IMR-90 (cell line): Measurements from ENCODE around the gene TCP11X1. TPM values are rescaled to one million over a fixed set of nuclear protein-coding genes. Genes with fewer than 3 reads are reported as not detected.
"Not testable (repeated sequence)": the region's sequence is repeated elsewhere in the genome, so short reads cannot be mapped to it uniquely, and the experiment has no call there.

Source experiments
- ATAC-seq: fragments of 200-7000 bp; cut with Tn5 transposase; 2 replicates; pipeline ENCODE4 v1.9.1; 2020; ENCODE audit warnings: low read depth, mild to moderate bottlenecking, moderate library complexity
- BruUV-seq: library from RNA; stranded (reverse); fragments of 400-500 nt; replicated peaks from 2 replicates; lab custom pipeline; 2021; lab: Mats Ljungman, UMichigan
- CTCF ChIA-PET: fragments of 300-600 bp; formaldehyde crosslinking; extraction: SDS; loops from one replicate; lab custom pipeline; 2021; ENCODE audit warnings: antibody characterized with exemption; lab: Yijun Ruan, JAX
- POLR2A ChIA-PET: fragments of 300-600 bp; sonication (Branson Sonifier 250); formaldehyde crosslinking; loops from one replicate; lab custom pipeline; 2022; ENCODE audit warnings: antibody characterized with exemption; ENCODE audit not compliant: unreplicated experiment; lab: Charles Lee
- DNase-seq: peaks from one replicate; pipeline ENCODE4 v3.0.0; 2013
- H2AFZ ChIP-seq: replicated peaks from 2 replicates; pipeline ENCODE3; 2013; ENCODE audit warnings: low read length, mild to moderate bottlenecking; ENCODE audit not compliant: poor library complexity
- H2AK5ac ChIP-seq: 2 replicates; pipeline ENCODE4 v1.6.1; 2013; ENCODE audit warnings: low read depth, low read length, inconsistent platforms
- H2AK9ac ChIP-seq: replicated peaks from 2 replicates; pipeline ENCODE3; 2013; ENCODE audit warnings: mild to moderate bottlenecking, low read depth, low read length, moderate library complexity; ENCODE audit not compliant: poor library complexity
- H2BK120ac ChIP-seq: 2 replicates; pipeline ENCODE4 v1.6.1; 2013; ENCODE audit warnings: low read depth, low read length, inconsistent platforms
- H2BK15ac ChIP-seq: 3 replicates; pipeline ENCODE4 v1.6.1; 2013; ENCODE audit warnings: low read depth, low read length, inconsistent platforms
- H2BK20ac ChIP-seq: 2 replicates; pipeline ENCODE4 v1.6.1; 2013; ENCODE audit warnings: low read depth, mild to moderate bottlenecking, inconsistent platforms, low read length, moderate library complexity
- H2BK5ac ChIP-seq: 2 replicates; pipeline ENCODE4 v1.6.1; 2013; ENCODE audit warnings: mild to moderate bottlenecking, low read depth, low read length, inconsistent platforms; ENCODE audit not compliant: poor library complexity, severe bottlenecking
- H3K14ac ChIP-seq: replicated peaks from 2 replicates; pipeline ENCODE4 v1.6.1; 2013; ENCODE audit warnings: low read depth, low read length, inconsistent platforms
- H3K18ac ChIP-seq: 2 replicates; pipeline ENCODE4 v1.6.1; 2013; ENCODE audit warnings: low read depth, low read length, control low read depth
- H3K23ac ChIP-seq: 2 replicates; pipeline ENCODE4 v1.6.1; 2013; ENCODE audit warnings: low read depth, low read length, inconsistent platforms
- H3K27ac ChIP-seq: 2 replicates; pipeline ENCODE4 v1.5.1; 2013; ENCODE audit warnings: mild to moderate bottlenecking, control low read depth, low read length; ENCODE audit not compliant: insufficient read depth
- H3K27me3 ChIP-seq: 2 replicates; pipeline ENCODE4 v1.6.1; 2013; ENCODE audit warnings: low read length; ENCODE audit not compliant: control insufficient read depth, insufficient read depth
- H3K36me3 ChIP-seq: 2 replicates; pipeline ENCODE4 v1.6.1; 2013; ENCODE audit warnings: low read length, mixed read lengths; ENCODE audit not compliant: control insufficient read depth, insufficient read depth
- H3K4ac ChIP-seq: 2 replicates; pipeline ENCODE4 v1.6.1; 2013; ENCODE audit warnings: low read depth, low read length, inconsistent platforms
- H3K4me1 ChIP-seq: 2 replicates; pipeline ENCODE4 v1.6.1; 2013; ENCODE audit warnings: low read length, mixed read lengths; ENCODE audit not compliant: control insufficient read depth, insufficient read depth
- H3K4me2 ChIP-seq: 2 replicates; pipeline ENCODE4 v1.6.1; 2013; ENCODE audit warnings: low read depth, mild to moderate bottlenecking, control low read depth, low read length, moderate library complexity
- H3K4me3 ChIP-seq: 2 replicates; pipeline ENCODE4 v1.5.1; 2013; ENCODE audit warnings: low read depth, mild to moderate bottlenecking, control low read depth, low read length, moderate library complexity; ENCODE audit not compliant: insufficient read depth
- H3K56ac ChIP-seq: 2 replicates; pipeline ENCODE4 v1.6.1; 2013; ENCODE audit warnings: low read length, inconsistent platforms; ENCODE audit not compliant: insufficient read depth; ENCODE audit errors: extremely low read depth
- H3K79me1 ChIP-seq, 2 experiments: 2 replicates each; pipeline ENCODE4 v1.6.1; 2013; ENCODE audit warnings: low read length in 2 of 2, inconsistent platforms in 1 of 2, low read depth in 1 of 2
- H3K9ac ChIP-seq: 2 replicates; pipeline ENCODE4 v1.6.1; 2013; ENCODE audit warnings: low read depth, low read length, control low read depth
- H3K9me1 ChIP-seq: 2 replicates; pipeline ENCODE4 v1.6.1; 2013; ENCODE audit warnings: low read length, inconsistent platforms; ENCODE audit not compliant: insufficient read depth
- H3K9me3 ChIP-seq: 2 replicates; pipeline ENCODE4 v1.6.1; 2013; ENCODE audit warnings: low read length; ENCODE audit not compliant: control insufficient read depth, insufficient read depth
- H4K20me1 ChIP-seq: 2 replicates; pipeline ENCODE4 v1.6.1; 2013; ENCODE audit warnings: low read length, inconsistent platforms; ENCODE audit not compliant: insufficient read depth
- H4K5ac ChIP-seq: 2 replicates; pipeline ENCODE4 v1.6.1; 2013; ENCODE audit warnings: mild to moderate bottlenecking, low read depth, low read length, control low read depth
- H4K8ac ChIP-seq, 2 experiments: 2 replicates each; pipeline ENCODE4 v1.6.1; 2013; ENCODE audit warnings: low read depth in 2 of 2, low read length in 2 of 2, control low read depth in 1 of 2, inconsistent platforms in 1 of 2
- H4K91ac ChIP-seq: 2 replicates; pipeline ENCODE4 v1.6.1; 2013; ENCODE audit warnings: low read depth, low read length, inconsistent platforms; ENCODE audit not compliant: insufficient read depth
- WGBS, 2 experiments: methylation state at CpG; one replicate each; pipeline versions ENCODE4 v1.1.5 to v1.1.7; 2013; ENCODE audit warnings: missing lambda C conversion rate in 2 of 2; ENCODE audit not compliant: insufficient read length in 1 of 2; ENCODE audit errors: extremely low coverage in 2 of 2; 5-methylcytosine and 5-hydroxymethylcytosine counted together
- dilution Hi-C: fragments of 300-500 bp; cut with HindIII; formaldehyde crosslinking; loops from one replicate; pipeline ENCODE4 v1.14.3; 2018; ENCODE audit warnings: low sequenced_read_pairs; ENCODE audit not compliant: unreplicated experiment
- in situ Hi-C: fragments of 300-500 bp; cut with MboI; formaldehyde crosslinking; loops from 3 replicates; pipeline ENCODE4 v1.14.3; 2019; ENCODE audit warnings: low sequenced_read_pairs, inconsistent platforms, mixed read lengths
- intact Hi-C: fragments of 100-400 bp; cut with micrococcal nuclease; formaldehyde crosslinking; loops from 2 replicates; pipeline ENCODE4 v1.10.0; 2022
- polyA plus RNA-seq, 3 experiments: library from polyadenylated mRNA; depleted of rRNA; stranded (reverse); fragments of >200 nt; gene quantifications; 2 replicates each; pipeline ENCODE4 v1.2.3, GENCODE V29; 2012; ENCODE audit warnings: low replicate concordance in 1 of 3
- total RNA-seq: library from RNA; depleted of rRNA; stranded (reverse); fragments of >200 nt; gene quantifications from 2 replicates; pipeline ENCODE4 v1.2.3, GENCODE V29; 2012

The TCP11X1 gene
- total and polyA plus RNA-seq, 2 of the 4 experiments (the other 2 are of a cell fraction): not detected

DNA sequence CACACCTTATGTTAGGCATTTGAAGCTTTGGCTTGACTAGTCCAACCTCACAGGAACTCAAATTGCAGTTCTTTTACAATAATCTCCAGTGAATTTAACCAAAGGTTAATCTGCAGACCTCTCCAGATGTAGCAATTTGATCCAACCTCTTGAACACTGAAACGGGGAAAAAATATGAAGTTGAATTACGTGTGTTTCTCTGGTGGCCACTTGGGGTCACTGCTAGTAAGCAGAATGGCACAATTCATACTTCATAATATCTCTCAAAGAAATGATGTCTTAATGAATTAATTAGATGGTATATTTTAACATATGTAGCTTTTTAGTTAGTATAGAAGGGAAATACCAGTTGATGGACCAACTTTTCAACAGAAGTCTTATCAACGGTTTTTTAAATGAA, 1.4 kb downstream of the TCP11X1 start:
- H2BK20ac ChIP-seq, dilution Hi-C loops, H4K91ac ChIP-seq, H3K27ac ChIP-seq, H3K27me3 ChIP-seq, H2AFZ ChIP-seq, H3K14ac ChIP-seq, H3K9ac ChIP-seq, H3K4me2 ChIP-seq, CTCF ChIA-PET, H2BK5ac ChIP-seq, H2AK9ac ChIP-seq, H2BK15ac ChIP-seq, BruUV-seq, H3K4ac ChIP-seq, H3K4me3 ChIP-seq, H3K56ac ChIP-seq, H3K9me3 ChIP-seq, POLR2A ChIA-PET, in situ Hi-C loops, H2BK120ac ChIP-seq, H2AK5ac ChIP-seq, H3K18ac ChIP-seq, H4K20me1 ChIP-seq, intact Hi-C loops, DNase-seq, H3K23ac ChIP-seq, H3K36me3 ChIP-seq, H4K5ac ChIP-seq, H3K4me1 ChIP-seq, H3K9me1 ChIP-seq, H3K79me1 ChIP-seq, H4K8ac ChIP-seq: not testable (repeated sequence)
- ATAC-seq: peak; percentile 44; the same call in 1 of the 2 replicates
- WGBS, 2 experiments: no CpG with 5 or more reads among the region's 3 CpGs

DNA sequence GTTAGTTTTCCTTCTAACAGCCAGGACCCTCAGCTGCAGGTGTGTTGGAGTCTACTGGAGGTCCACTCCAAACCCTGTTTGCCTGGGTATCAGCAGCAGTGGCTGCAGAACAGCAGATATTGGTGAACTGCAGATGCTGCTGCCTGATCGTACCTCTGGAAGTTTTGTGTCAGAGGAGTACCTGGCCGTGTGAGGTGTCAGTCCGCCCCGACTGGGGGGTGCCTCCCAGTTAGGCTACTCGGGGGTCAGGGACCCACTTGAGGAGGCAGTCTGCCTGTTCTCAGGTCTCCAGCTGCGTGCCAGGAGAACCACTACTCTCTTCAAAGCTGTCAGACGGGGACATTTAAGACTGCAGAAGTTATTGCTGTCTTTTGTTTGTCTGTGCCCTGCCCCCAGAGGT, 20.6 kb downstream of the TCP11X1 start:
- in situ Hi-C loops: not testable (repeated sequence)

More for the DNA sequence above, 20.6 kb downstream of the TCP11X1 start:
- H3K4me2 ChIP-seq, H3K9me1 ChIP-seq, H3K18ac ChIP-seq, H2BK20ac ChIP-seq, H4K20me1 ChIP-seq, DNase-seq, H3K27ac ChIP-seq, H2BK120ac ChIP-seq, H4K91ac ChIP-seq, H3K23ac ChIP-seq, H3K14ac ChIP-seq, ATAC-seq, H4K5ac ChIP-seq, H2AK9ac ChIP-seq, H3K9me3 ChIP-seq, H2AK5ac ChIP-seq, BruUV-seq, dilution Hi-C loops, POLR2A ChIA-PET, H3K4me3 ChIP-seq, H4K8ac ChIP-seq, H2BK5ac ChIP-seq, H3K4ac ChIP-seq, H2BK15ac ChIP-seq, H3K36me3 ChIP-seq, H3K27me3 ChIP-seq, CTCF ChIA-PET, H3K56ac ChIP-seq, H3K79me1 ChIP-seq, H3K9ac ChIP-seq, H2AFZ ChIP-seq, H3K4me1 ChIP-seq, intact Hi-C loops: not testable (repeated sequence)
- WGBS, 2 experiments: no CpG with 5 or more reads among the region's 7 CpGs
